Measurements from ENCODE around the gene MRNIP.
"Not testable (repeated sequence)": the region's sequence is repeated elsewhere in the genome, so short reads cannot be mapped to it uniquely, and the experiment has no call there.

The MRNIP gene

GRCh38 chr5:179874536-179875292 is 16.1 kb upstream of the MRNIP start:
- Mint-ChIP-seq H3K27me3 (ENCODE audit: low read depth, poor library complexity) (peaks cover 3% of the 10 kb centered on the region), H3K27ac (no peak overlapping the region), H3K4me1 (peaks cover 11% of the 10 kb centered on the region), H3K9me3 (no peaks in the 10 kb centered on the region), H3K4me3 (no peak overlapping the region), H3K36me3 (ENCODE audit: low read depth) (peaks cover 28% of the 10 kb centered on the region)
- DNase-seq = no peak
- TF ChIP-seq, protein P1, sequence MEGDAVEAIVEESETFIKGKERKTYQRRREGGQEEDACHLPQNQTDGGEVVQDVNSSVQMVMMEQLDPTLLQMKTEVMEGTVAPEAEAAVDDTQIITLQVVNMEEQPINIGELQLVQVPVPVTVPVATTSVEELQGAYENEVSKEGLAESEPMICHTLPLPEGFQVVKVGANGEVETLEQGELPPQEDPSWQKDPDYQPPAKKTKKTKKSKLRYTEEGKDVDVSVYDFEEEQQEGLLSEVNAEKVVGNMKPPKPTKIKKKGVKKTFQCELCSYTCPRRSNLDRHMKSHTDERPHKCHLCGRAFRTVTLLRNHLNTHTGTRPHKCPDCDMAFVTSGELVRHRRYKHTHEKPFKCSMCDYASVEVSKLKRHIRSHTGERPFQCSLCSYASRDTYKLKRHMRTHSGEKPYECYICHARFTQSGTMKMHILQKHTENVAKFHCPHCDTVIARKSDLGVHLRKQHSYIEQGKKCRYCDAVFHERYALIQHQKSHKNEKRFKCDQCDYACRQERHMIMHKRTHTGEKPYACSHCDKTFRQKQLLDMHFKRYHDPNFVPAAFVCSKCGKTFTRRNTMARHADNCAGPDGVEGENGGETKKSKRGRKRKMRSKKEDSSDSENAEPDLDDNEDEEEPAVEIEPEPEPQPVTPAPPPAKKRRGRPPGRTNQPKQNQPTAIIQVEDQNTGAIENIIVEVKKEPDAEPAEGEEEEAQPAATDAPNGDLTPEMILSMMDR (IDR thresholded peaks at IDR 0.05) = no peak

- H3K4me3 Mint-ChIP-seq = no peak overlapping the region
- DNase-seq = no peak
- TF ChIP-seq, protein P1 (IDR thresholded peaks at IDR 0.05) = no peak
- H3K4me1 Mint-ChIP-seq = peaks cover 17% of the 10 kb centered on the region
- H3K9me3 Mint-ChIP-seq = no peaks in the 10 kb centered on the region
- peaks cover 28% of the 10 kb centered on the region for H3K36me3 Mint-ChIP-seq (ENCODE audit: low read depth)
- peaks cover 3% of the 10 kb centered on the region for H3K27me3 Mint-ChIP-seq (ENCODE audit: low read depth, poor library complexity)
- no peak overlapping the region for H3K27ac Mint-ChIP-seq
Observed at GRCh38 chr5:179874136-179874535, 15.5 kb upstream of the MRNIP start.

- DNase-seq = no peak
- H3K27me3 Mint-ChIP-seq (ENCODE audit: low read depth, poor library complexity) = peaks cover 3% of the 10 kb centered on the region
- TF ChIP-seq, protein P1 (IDR thresholded peaks at IDR 0.05) = no peak
- H3K27ac Mint-ChIP-seq = no peak overlapping the region
- H3K4me1 Mint-ChIP-seq = peaks cover 19% of the 10 kb centered on the region
- H3K9me3 Mint-ChIP-seq = no peaks in the 10 kb centered on the region
- peaks cover 28% of the 10 kb centered on the region for H3K36me3 Mint-ChIP-seq (ENCODE audit: low read depth)
- no peak overlapping the region for H3K4me3 Mint-ChIP-seq
Observed at GRCh38 chr5:179873588-179874110, 15.0 kb upstream of the MRNIP start.

DNA sequence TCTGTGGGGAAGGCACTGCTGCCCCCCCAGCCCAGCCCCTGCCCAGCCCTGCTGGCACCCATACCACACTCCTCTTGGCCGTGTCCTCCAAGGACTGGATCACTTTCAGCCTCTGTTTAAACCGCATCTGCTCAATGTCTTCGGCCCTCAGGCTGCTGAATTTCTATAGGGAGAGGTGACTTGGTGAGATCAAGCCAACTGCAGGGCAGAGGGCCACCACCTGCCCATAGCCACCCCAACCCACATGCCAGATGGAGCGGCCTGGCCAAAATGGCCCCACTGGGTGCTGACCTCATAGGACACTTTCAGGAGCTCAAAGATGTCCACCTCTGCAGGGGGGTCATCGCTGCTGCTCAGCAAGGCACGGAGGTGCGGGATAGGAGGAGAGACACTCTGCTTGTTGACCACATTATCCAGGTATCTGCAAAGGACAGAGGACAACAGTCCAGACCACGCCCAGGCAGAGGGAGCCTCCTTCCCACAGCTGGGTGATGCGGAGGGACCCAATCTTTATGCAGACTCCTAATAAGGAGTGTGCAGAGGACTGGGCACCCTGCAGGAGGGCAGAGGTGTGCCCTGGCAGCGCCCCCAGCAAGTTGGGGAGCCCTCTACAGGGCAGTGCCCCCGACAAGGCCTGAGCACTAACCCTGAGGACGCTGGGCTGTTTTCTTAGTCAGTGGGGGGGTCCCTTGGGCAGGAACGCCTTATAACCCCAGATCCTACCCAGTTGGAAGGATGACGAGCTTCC is 14.4 kb upstream of the MRNIP start:
- Mint-ChIP-seq H3K27ac (no peak overlapping the region), H3K36me3 (ENCODE audit: low read depth) (peaks cover 30% of the 10 kb centered on the region), H3K4me3 (no peak overlapping the region), H3K4me1 (peaks cover 25% of the 10 kb centered on the region), H3K27me3 (ENCODE audit: low read depth, poor library complexity) (peaks cover 3% of the 10 kb centered on the region), H3K9me3 (no peaks in the 10 kb centered on the region)
- TF ChIP-seq, protein P1 (IDR thresholded peaks at IDR 0.05) = no peak
- no peak for DNase-seq

DNA sequence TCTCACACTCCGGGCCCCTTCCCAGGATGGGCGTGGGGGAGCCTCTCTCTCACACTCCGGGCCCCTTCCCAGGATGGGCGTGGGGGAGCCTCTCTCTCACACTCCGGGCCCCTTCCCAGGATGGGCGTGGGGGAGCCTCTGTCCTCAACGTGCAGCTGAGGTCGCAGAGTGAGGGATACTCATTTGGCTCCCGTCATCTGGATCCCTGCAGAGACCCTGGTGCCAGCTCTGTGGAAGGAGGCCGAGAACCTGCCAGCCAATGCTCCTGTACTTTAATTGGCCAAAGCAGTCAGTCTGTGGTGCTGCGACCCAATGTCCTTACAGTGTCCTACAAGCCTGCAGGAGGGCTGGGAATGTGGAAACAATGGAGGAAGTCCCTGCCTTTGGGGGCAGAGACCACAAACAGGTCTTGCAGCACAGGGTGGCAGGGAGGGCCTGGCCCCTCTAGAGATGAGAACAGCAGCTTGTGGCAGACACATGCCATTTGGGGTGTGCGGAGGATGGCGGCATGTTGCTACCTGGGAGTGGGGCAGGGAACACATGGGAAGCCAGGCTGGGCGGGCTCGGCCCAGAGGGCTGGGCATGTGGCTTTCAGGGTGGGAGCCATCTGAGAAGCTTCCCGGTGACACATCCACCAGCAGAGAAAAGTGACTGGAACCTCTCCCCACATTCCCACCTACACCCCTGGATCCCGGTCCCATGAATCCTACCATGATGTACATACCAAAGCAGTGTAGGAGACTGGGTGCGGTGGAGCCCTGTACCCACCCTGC is 13.6 kb upstream of the MRNIP start:
- Mint-ChIP-seq H3K9me3 (no peaks in the 10 kb centered on the region), H3K36me3 (ENCODE audit: low read depth) (peaks cover 26% of the 10 kb centered on the region), H3K4me1 (peaks cover 32% of the 10 kb centered on the region), H3K4me3 (no peak overlapping the region), H3K27ac (no peak overlapping the region), H3K27me3 (ENCODE audit: low read depth, poor library complexity) (peaks cover 3% of the 10 kb centered on the region)
- no peak for DNase-seq
- TF ChIP-seq, protein P1 (IDR thresholded peaks at IDR 0.05) = no peak

GRCh38 chr5:179871533-179871932 is 12.9 kb upstream of the MRNIP start:
- not testable (repeated sequence) for H3K27ac Mint-ChIP-seq; H3K9me3 Mint-ChIP-seq; H3K27me3 Mint-ChIP-seq (ENCODE audit: low read depth, poor library complexity); H3K4me3 Mint-ChIP-seq; DNase-seq
- Mint-ChIP-seq H3K4me1 (peaks cover 39% of the 10 kb centered on the region), H3K36me3 (ENCODE audit: low read depth) (peaks cover 22% of the 10 kb centered on the region)
